ENCODE measurements around the gene PATJ.

DNA sequence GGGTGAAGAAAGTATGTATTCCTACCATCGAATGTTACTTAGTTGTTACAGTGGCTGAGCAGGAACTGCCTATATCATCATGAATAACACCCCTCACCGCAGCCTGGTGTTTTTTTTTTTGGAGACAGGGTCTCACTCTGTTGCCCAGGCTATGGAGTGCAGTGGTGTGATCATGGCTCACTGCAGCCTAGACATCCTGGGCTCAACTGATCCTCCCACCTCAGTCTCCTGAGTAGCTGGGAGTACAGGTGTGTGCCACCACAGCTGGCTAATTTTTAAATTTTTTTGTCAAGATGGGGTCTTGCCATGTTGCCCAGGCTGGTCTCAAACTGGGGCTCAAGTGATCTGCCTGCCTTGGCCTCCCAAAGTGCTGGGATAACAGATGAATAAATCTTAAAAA, 7.3 kb downstream of the PATJ start:
- TF ChIP-seq POLR2A (IDR thresholded peaks at IDR 0.05), result no peak
- TF ChIP-seq, protein P1, sequence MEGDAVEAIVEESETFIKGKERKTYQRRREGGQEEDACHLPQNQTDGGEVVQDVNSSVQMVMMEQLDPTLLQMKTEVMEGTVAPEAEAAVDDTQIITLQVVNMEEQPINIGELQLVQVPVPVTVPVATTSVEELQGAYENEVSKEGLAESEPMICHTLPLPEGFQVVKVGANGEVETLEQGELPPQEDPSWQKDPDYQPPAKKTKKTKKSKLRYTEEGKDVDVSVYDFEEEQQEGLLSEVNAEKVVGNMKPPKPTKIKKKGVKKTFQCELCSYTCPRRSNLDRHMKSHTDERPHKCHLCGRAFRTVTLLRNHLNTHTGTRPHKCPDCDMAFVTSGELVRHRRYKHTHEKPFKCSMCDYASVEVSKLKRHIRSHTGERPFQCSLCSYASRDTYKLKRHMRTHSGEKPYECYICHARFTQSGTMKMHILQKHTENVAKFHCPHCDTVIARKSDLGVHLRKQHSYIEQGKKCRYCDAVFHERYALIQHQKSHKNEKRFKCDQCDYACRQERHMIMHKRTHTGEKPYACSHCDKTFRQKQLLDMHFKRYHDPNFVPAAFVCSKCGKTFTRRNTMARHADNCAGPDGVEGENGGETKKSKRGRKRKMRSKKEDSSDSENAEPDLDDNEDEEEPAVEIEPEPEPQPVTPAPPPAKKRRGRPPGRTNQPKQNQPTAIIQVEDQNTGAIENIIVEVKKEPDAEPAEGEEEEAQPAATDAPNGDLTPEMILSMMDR (IDR thresholded peaks at IDR 0.05), result no peak

Measured in esophagus squamous epithelium (tissue), 4 donors.